IPS DF 6.9 (cell line): ENCODE data around the gene ZNF727.
"Not testable (repeated sequence)": the region's sequence is repeated elsewhere in the genome, so short reads cannot be mapped to it uniquely, and the experiment has no call there.

Source experiments
- DNase-seq: peaks from one replicate; pipeline ENCODE4 v3.0.0-alpha.2; 2013; ENCODE audit warnings: low read depth, low spot score
- H3K27ac ChIP-seq: one replicate; pipeline ENCODE4 v1.5.1; 2013; ENCODE audit warnings: low read length, control low read depth
- H3K27me3 ChIP-seq: 2 replicates; pipeline ENCODE4 v1.6.1; 2013; ENCODE audit warnings: mild to moderate bottlenecking, low read length; ENCODE audit not compliant: control insufficient read depth, insufficient read depth
- H3K36me3 ChIP-seq: 2 replicates; pipeline ENCODE4 v1.6.1; 2013; ENCODE audit warnings: low read length; ENCODE audit not compliant: control insufficient read depth, insufficient read depth
- H3K4me1 ChIP-seq: 2 replicates; pipeline ENCODE4 v1.6.1; 2013; ENCODE audit warnings: low read length; ENCODE audit not compliant: control insufficient read depth, insufficient read depth
- H3K4me3 ChIP-seq: 2 replicates; pipeline ENCODE4 v1.5.1; 2013; ENCODE audit warnings: mild to moderate bottlenecking, low read length
- H3K9me3 ChIP-seq: 2 replicates; pipeline ENCODE4 v1.6.1; 2013; ENCODE audit warnings: low read length, inconsistent platforms; ENCODE audit not compliant: control insufficient read depth, insufficient read depth
- WGBS: extraction: QIAGEN DNeasy Blood & Tissue Kit; methylation state at CpG from one replicate; pipeline ENCODE4 v1.1.7; 2013; ENCODE audit warnings: mixed read lengths, missing lambda C conversion rate; ENCODE audit not compliant: insufficient read length, insufficient coverage; 5-methylcytosine and 5-hydroxymethylcytosine counted together

The ZNF727 gene

GRCh38 chr7:64045301-64046040, at the start of gene ZNF727:
TSS of gene ZNF727 (plus strand) at chr7:64045434. CDS start at chr7:64045622, 188 bp downstream.
- H3K4me3 ChIP-seq: no peak within 1 kb of the TSS
- DNase-seq: no peak
- no peaks in the 10 kb centered on the region for H3K36me3 ChIP-seq
- H3K27me3 ChIP-seq: no peaks in the 10 kb centered on the region
- H3K27ac ChIP-seq: no peak within 1 kb of the TSS
- H3K4me1 ChIP-seq: no peaks in the 10 kb centered on the region
- WGBS: no CpG with 5 or more reads among the region's 33 CpGs
- H3K9me3 ChIP-seq: peaks cover 16% of the 10 kb centered on the region

- peaks cover 1% of the 10 kb centered on the region; the same call in 1 of the 2 replicates for H3K9me3 ChIP-seq
- no peak for DNase-seq
Measured at GRCh38 chr7:63998549-63998948, 46.7 kb upstream of the ZNF727 start, which contains the start of gene ZNF722. TSS of gene ZNF722 (plus strand) at chr7:63998849. CDS start at chr7:63998962, 113 bp downstream.

GRCh38 chr7:64015496-64015895, 29.7 kb upstream of the ZNF727 start:
- not testable (repeated sequence) for H3K27ac ChIP-seq, H3K9me3 ChIP-seq, H3K36me3 ChIP-seq, H3K4me3 ChIP-seq, DNase-seq, H3K27me3 ChIP-seq, H3K4me1 ChIP-seq
- WGBS: no CpG with 5 or more reads among the region's 2 CpGs

More at GRCh38 chr7:63998549-63998948, 46.7 kb upstream of the ZNF727 start, which contains the start of gene ZNF722:
- H3K27ac ChIP-seq: no peak within 1 kb of the TSS
- no peak within 1 kb of the TSS for H3K4me3 ChIP-seq
- H3K36me3 ChIP-seq: no peaks in the 10 kb centered on the region
- no CpG with 5 or more reads among the region's 10 CpGs for WGBS
- H3K4me1 ChIP-seq: no peaks in the 10 kb centered on the region
- no peaks in the 10 kb centered on the region for H3K27me3 ChIP-seq

- Histone ChIP-seq H3K9me3 (peaks cover 18% of the 10 kb centered on the region), H3K27ac (no peak overlapping the region), H3K36me3 (no peaks in the 10 kb centered on the region), H3K4me3 (no peak overlapping the region), H3K27me3 (no peaks in the 10 kb centered on the region), H3K4me1 (no peaks in the 10 kb centered on the region)
- DNase-seq: no peak
- WGBS: no CpG with 5 or more reads among the region's 3 CpGs
Measured at GRCh38 chr7:64035388-64035787, 9.8 kb upstream of the ZNF727 start.

- Histone ChIP-seq H3K4me3 (no peak overlapping the region), H3K27me3 (no peaks in the 10 kb centered on the region), H3K36me3 (no peaks in the 10 kb centered on the region), H3K4me1 (no peaks in the 10 kb centered on the region), H3K9me3 (peaks cover 16% of the 10 kb centered on the region), H3K27ac (no peak overlapping the region)
- DNase-seq: no peak
- no CpG with 5 or more reads among the region's 21 CpGs for WGBS
Measured at GRCh38 chr7:64037095-64037494, 8.1 kb upstream of the ZNF727 start.

GRCh38 chr7:64046041-64046389, 781 bp downstream of the ZNF727 start:
- peaks cover 16% of the 10 kb centered on the region for H3K9me3 ChIP-seq

GRCh38 chr7:64077837-64078698, 32.8 kb downstream of the ZNF727 start:
- H3K4me3 ChIP-seq, DNase-seq, H3K9me3 ChIP-seq, H3K4me1 ChIP-seq, H3K27me3 ChIP-seq, H3K36me3 ChIP-seq, H3K27ac ChIP-seq: not testable (repeated sequence)
- no CpG with 5 or more reads among the region's 3 CpGs for WGBS

More at GRCh38 chr7:64046041-64046389, 781 bp downstream of the ZNF727 start:
- H3K4me3 ChIP-seq: no peak overlapping the region
- no peak overlapping the region for H3K27ac ChIP-seq
- no peaks in the 10 kb centered on the region for H3K27me3 ChIP-seq
- WGBS: no CpG with 5 or more reads among the region's 12 CpGs
- H3K36me3 ChIP-seq: no peaks in the 10 kb centered on the region
- DNase-seq: no peak
- H3K4me1 ChIP-seq: no peaks in the 10 kb centered on the region

- no peak for DNase-seq
- no CpG with 5 or more reads among the region's 2 CpGs for WGBS
- Histone ChIP-seq H3K4me1 (no peaks in the 10 kb centered on the region), H3K9me3 (peaks cover 6% of the 10 kb centered on the region; the same call in 1 of the 2 replicates), H3K36me3 (no peaks in the 10 kb centered on the region), H3K27ac (no peak overlapping the region), H3K27me3 (no peaks in the 10 kb centered on the region), H3K4me3 (no peak overlapping the region)
Measured at GRCh38 chr7:64078699-64078994, 33.4 kb downstream of the ZNF727 start.

GRCh38 chr7:64087501-64087900, 42.3 kb downstream of the ZNF727 start:
- Histone ChIP-seq H3K4me1 (no peaks in the 10 kb centered on the region), H3K36me3 (no peaks in the 10 kb centered on the region), H3K9me3 (peaks cover 11% of the 10 kb centered on the region), H3K27me3 (no peaks in the 10 kb centered on the region), H3K4me3 (no peak overlapping the region), H3K27ac (no peak overlapping the region)
- DNase-seq: no peak
- no CpG with 5 or more reads among the region's 3 CpGs for WGBS

GRCh38 chr7:64088863-64089262, 43.6 kb downstream of the ZNF727 start:
- not testable (repeated sequence) for H3K27ac ChIP-seq, H3K27me3 ChIP-seq, H3K4me3 ChIP-seq, H3K4me1 ChIP-seq, DNase-seq, H3K36me3 ChIP-seq
- WGBS: no CpG with 5 or more reads among the region's 5 CpGs
- peaks cover 12% of the 10 kb centered on the region for H3K9me3 ChIP-seq
